ENCODE measurements around the gene ITGA7.

DNA sequence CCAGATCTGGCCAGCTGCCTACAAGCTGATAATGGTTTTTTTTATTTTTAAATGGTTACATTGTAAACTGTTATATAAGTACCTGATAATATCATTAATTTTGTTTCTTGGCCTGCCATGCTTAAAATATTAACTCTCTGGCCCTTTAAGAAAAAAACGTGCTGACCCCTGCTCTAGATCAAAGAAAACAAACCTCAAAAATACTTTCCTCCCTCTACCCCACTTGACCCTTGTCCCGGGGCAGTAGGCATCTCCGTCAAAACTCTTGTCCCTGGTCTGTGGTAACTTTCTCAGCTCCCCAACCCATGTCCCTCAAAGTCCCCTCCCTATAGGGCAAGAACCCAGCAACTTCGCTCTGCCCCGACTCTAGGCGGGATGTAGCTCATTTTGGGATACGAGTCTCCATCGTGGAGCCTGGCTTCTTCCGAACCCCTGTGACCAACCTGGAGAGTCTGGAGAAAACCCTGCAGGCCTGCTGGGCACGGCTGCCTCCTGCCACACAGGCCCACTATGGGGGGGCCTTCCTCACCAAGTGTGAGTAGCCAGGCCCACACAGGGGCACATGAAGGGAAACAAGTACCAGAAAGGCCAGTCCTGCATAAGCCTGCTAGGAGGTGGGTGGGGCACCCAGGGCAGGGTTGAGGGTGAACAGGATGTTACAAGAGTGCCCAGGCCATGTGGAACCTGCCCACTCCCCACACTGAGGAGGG, 16.0 kb upstream of the ITGA7 start:
- TF ChIP-seq, protein P1, sequence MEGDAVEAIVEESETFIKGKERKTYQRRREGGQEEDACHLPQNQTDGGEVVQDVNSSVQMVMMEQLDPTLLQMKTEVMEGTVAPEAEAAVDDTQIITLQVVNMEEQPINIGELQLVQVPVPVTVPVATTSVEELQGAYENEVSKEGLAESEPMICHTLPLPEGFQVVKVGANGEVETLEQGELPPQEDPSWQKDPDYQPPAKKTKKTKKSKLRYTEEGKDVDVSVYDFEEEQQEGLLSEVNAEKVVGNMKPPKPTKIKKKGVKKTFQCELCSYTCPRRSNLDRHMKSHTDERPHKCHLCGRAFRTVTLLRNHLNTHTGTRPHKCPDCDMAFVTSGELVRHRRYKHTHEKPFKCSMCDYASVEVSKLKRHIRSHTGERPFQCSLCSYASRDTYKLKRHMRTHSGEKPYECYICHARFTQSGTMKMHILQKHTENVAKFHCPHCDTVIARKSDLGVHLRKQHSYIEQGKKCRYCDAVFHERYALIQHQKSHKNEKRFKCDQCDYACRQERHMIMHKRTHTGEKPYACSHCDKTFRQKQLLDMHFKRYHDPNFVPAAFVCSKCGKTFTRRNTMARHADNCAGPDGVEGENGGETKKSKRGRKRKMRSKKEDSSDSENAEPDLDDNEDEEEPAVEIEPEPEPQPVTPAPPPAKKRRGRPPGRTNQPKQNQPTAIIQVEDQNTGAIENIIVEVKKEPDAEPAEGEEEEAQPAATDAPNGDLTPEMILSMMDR (IDR thresholded peaks at IDR 0.05), result no peak
- TF ChIP-seq ZFX (IDR thresholded peaks at IDR 0.05; ENCODE audit: borderline replicate concordance), result no peak
